Measurements from ENCODE around the gene ADAR. TPM values are rescaled to one million over a fixed set of nuclear protein-coding genes. Genes with fewer than 3 reads are reported as not detected.

The ADAR gene
- total RNA-seq, 1 donor from 2014 or later: 162 TPM

GRCh38 chr1:154533952-154534844 is 73.8 kb downstream of the ADAR start:
- DNase-seq (ENCODE audit: extremely low read depth, low read depth, low spot score): no peak

Other genes with a start within 250 kb of the ADAR start
- gene IL6R, start 202.8 kb downstream of the ADAR start, total RNA-seq: 13.9 and 16.0 TPM in 2 replicates
- 1.6 and 4.3 TPM in 2 replicates for gene TDRD10, start 106.0 kb downstream of the ADAR start, total RNA-seq
- 47.3 and 52.3 TPM in 2 replicates for gene SHE, start 105.8 kb downstream of the ADAR start, total RNA-seq
- 40.5 and 42.1 TPM in 2 replicates for gene UBE2Q1, start 49.5 kb downstream of the ADAR start, total RNA-seq
- 0.12 TPM in 1 of 2 replicates, not detected in the other for gene CHRNB2, start 40.4 kb downstream of the ADAR start, total RNA-seq

All from glomerular endothelial cell (primary cell).